HepG2 (cell line): ENCODE measurements around the gene PPIL6. TPM values are rescaled to one million over a fixed set of nuclear protein-coding genes. Genes with fewer than 3 reads are reported as not detected.

ENCODE experiments used
- ATAC-seq: fragments of 200-7000 bp; cut with Tn5 transposase; 3 replicates; pipeline ENCODE4 v1.9.1; 2020; ENCODE audit warnings: mild to moderate bottlenecking, moderate library complexity
- BruUV-seq: library from RNA; stranded (reverse); fragments of 400-500 nt; replicated peaks from 2 replicates; lab custom pipeline; 2021; lab: Mats Ljungman, UMichigan
- CTCF ChIA-PET: fragments of 300-600 bp; formaldehyde crosslinking; extraction: SDS; loops from one replicate; lab custom pipeline; 2021; ENCODE audit warnings: low total read pairs, inconsistent platforms, low intra/inter-chr PET ratio; lab: Yijun Ruan, JAX
- POLR2A ChIA-PET: fragments of 350-600 bp; sonication (Branson Sonifier 250); formaldehyde crosslinking; loops from one replicate; lab custom pipeline; 2020; ENCODE audit warnings: antibody characterized with exemption, inconsistent platforms; lab: Yijun Ruan, JAX
- DNase-seq: peaks from one replicate; pipeline ENCODE4 v3.0.0-alpha.2; 2015; ENCODE audit warnings: low spot score
- FAIRE-seq: peaks from 3 replicates; lab custom pipeline; 2011; peaks lifted over from hg19 to GRCh38; lab: Jason Lieb, UNC
- H2AFZ ChIP-seq: one replicate; pipeline ENCODE4 v1.6.1; 2011; ENCODE audit warnings: low read length, inconsistent platforms
- H3K27ac ChIP-seq: fragments of 300-600 bp; 3 replicates; pipeline ENCODE4 v1.8.0; 2011; ENCODE audit warnings: mixed run types, mild to moderate bottlenecking, mixed read lengths, low read length, inconsistent platforms; ENCODE audit not compliant: insufficient read depth; ENCODE audit errors: extremely low read length
- H3K27me3 ChIP-seq, 2 experiments: fragments of 200-600 bp in 1 of 2; 2 replicates in 1 of 2; 3 replicates in 1 of 2; pipeline versions ENCODE4 v1.6.0 to v1.8.0; 2011; ENCODE audit warnings: low read length in 2 of 2, mild to moderate bottlenecking in 2 of 2, moderate library complexity in 2 of 2, inconsistent platforms in 1 of 2; ENCODE audit not compliant: insufficient read depth in 2 of 2, control insufficient read depth in 1 of 2
- H3K36me3 ChIP-seq, 2 experiments: fragments of 200-600 bp in 1 of 2; replicated peaks in 1 of 2; 2 replicates in 1 of 2; 3 replicates in 1 of 2; pipeline versions ENCODE4 v1.5.1 to v1.8.0; 2011; ENCODE audit warnings: low read length in 2 of 2, inconsistent platforms in 1 of 2; ENCODE audit not compliant: insufficient read depth in 2 of 2, control insufficient read depth in 1 of 2
- H3K4me1 ChIP-seq: 2 replicates; pipeline ENCODE4 v1.5.1; 2012; ENCODE audit warnings: low read length, inconsistent platforms; ENCODE audit not compliant: insufficient read depth
- H3K4me2 ChIP-seq: 2 replicates; pipeline ENCODE4 v1.6.0; 2011; ENCODE audit warnings: low read depth, low read length, inconsistent platforms
- H3K4me3 ChIP-seq, 3 experiments: fragments of 200-600 bp in 1 of 3; sonication (generic), shearing (Covaris generic) in 1 of 3; replicated peaks in 1 of 3; 2 replicates each; pipeline ENCODE4 v1.5.1; 2011 to 2016; ENCODE audit warnings: low read length in 3 of 3, inconsistent platforms in 2 of 3, low read depth in 2 of 3, mild to moderate bottlenecking in 2 of 3, control low read depth in 1 of 3, mixed read lengths in 1 of 3; ENCODE audit not compliant: insufficient read depth in 1 of 3
- H3K79me2 ChIP-seq: one replicate; pipeline ENCODE4 v1.6.1; 2011; ENCODE audit warnings: low read length, inconsistent platforms; ENCODE audit not compliant: insufficient read depth
- H3K9ac ChIP-seq: 2 replicates; pipeline ENCODE4 v1.6.0; 2011; ENCODE audit warnings: mild to moderate bottlenecking, low read depth, low read length, inconsistent platforms; ENCODE audit not compliant: insufficient read depth
- H3K9me3 ChIP-seq: 2 replicates; pipeline ENCODE4 v1.5.1; 2012; ENCODE audit warnings: mild to moderate bottlenecking, low read length
- H4K20me1 ChIP-seq: 2 replicates; pipeline ENCODE4 v1.6.0; 2011; ENCODE audit warnings: inconsistent platforms, mild to moderate bottlenecking, low read length, moderate library complexity; ENCODE audit not compliant: insufficient read depth
- CCDC6 ChIP-seq: sonication (generic); formaldehyde crosslinking; IDR thresholded peaks from 2 replicates; pipeline ENCODE4 v1.8.1; 2022; ENCODE audit warnings: mild to moderate bottlenecking, missing genetic modification reagents, moderate library complexity
- ERF ChIP-seq: IDR thresholded peaks from 2 replicates; pipeline ENCODE4 v1.6.1; 2018; ENCODE audit warnings: missing biosample characterization, missing genetic modification reagents
- FOXP1 ChIP-seq, 2 experiments: fragments of 450-650 bp in 1 of 2; IDR thresholded peaks; 2 replicates each; pipeline ENCODE4 v1.6.1; 2017 to 2018; ENCODE audit warnings: antibody characterized with exemption in 1 of 2
- GATAD1 ChIP-seq: IDR thresholded peaks from 2 replicates; pipeline ENCODE4 v1.6.1; 2016; ENCODE audit warnings: missing genetic modification reagents, missing compliant biosample characterization
- HBP1 ChIP-seq: IDR thresholded peaks from 2 replicates; pipeline ENCODE4 v1.6.1; 2016; ENCODE audit warnings: low read depth, control low read depth
- RBM39 ChIP-seq: fragments of 200-400 bp; formaldehyde crosslinking; IDR thresholded peaks from one replicate; pipeline ENCODE4 v1.6.1; 2018; ENCODE audit warnings: antibody characterized with exemption, mild to moderate bottlenecking, low read depth, low read length; ENCODE audit not compliant: poor library complexity, severe bottlenecking
- SALL2 ChIP-seq: sonication (generic); formaldehyde crosslinking; IDR thresholded peaks from 2 replicates; pipeline ENCODE4 v1.8.1; 2023; ENCODE audit warnings: mild to moderate bottlenecking, missing genetic modification reagents, inconsistent platforms
- ZBTB2 ChIP-seq: sonication (generic); formaldehyde crosslinking; IDR thresholded peaks from 2 replicates; pipeline ENCODE4 v1.8.0; 2022; ENCODE audit warnings: low read depth, missing genetic modification reagents
- ZFYVE20 ChIP-seq: sonication (generic); formaldehyde crosslinking; IDR thresholded peaks from 2 replicates; pipeline ENCODE4 v1.8.0; 2023; ENCODE audit warnings: low read depth, mild to moderate bottlenecking, moderate library complexity, missing genetic modification reagents, borderline replicate concordance
- ZNF775 ChIP-seq: sonication (generic); formaldehyde crosslinking; IDR thresholded peaks from 2 replicates; pipeline ENCODE4 v1.4.0; 2020; ENCODE audit warnings: missing genetic modification reagents, mild to moderate bottlenecking, moderate library complexity, borderline replicate concordance
- WGBS: methylation state at CpG from one replicate; pipeline ENCODE4 v1.1.6; 2017; ENCODE audit warnings: low lambda C conversion rate; 5-methylcytosine and 5-hydroxymethylcytosine counted together
- in situ Hi-C: cut with HindIII; loops from 2 replicates; pipeline ENCODE4 v1.10.0; 2017; ENCODE audit warnings: low pct_unique_long_range_greater_than_20kb; ENCODE audit not compliant: extremely low pct_ligation_motif_present
- intact Hi-C: fragments of 100-400 bp; cut with micrococcal nuclease; formaldehyde crosslinking; loops from one replicate; pipeline ENCODE4 v1.10.0; 2022; ENCODE audit not compliant: unreplicated experiment
- polyA plus RNA-seq, 8 experiments: library from polyadenylated mRNA; depleted of rRNA in 3 of 8; stranded (reverse) in 7 of 8; unstranded in 1 of 8; fragments of >200 nt; fragmentation: Illumina TruSeq in 4 of 8; extraction: Trizol in 4 of 8; gene quantifications; 2 replicates each; pipeline versions ENCODE4 v1.2.1 to v1.2.3, GENCODE V29; 2011 to 2016; ENCODE audit warnings: low read depth in 4 of 8, missing spikeins in 1 of 8, mixed read lengths in 1 of 8; ENCODE audit not compliant: insufficient read depth in 1 of 8
- total RNA-seq, 5 experiments: library from RNA; depleted of rRNA; stranded (reverse); fragments of >200 nt; fragmentation: Illumina TruSeq; extraction: Trizol; gene quantifications; 2 replicates each; pipeline ENCODE4 v1.2.3, GENCODE V29; 2016; ENCODE audit warnings: low read depth in 1 of 5

PPIL6 gene
- total and polyA plus RNA-seq, 2 of the 13 experiments (the other 11 are each of a cell fraction or from before 2014, with no cell fraction given): 0.22 to 0.46 TPM

GRCh38 chr6:109469591-109470189 is 29.3 kb upstream of the PPIL6 start:
- 96% methylated on average over 5 of the region's 5 CpGs for WGBS
- ChIA-PET POLR2A (interaction anchor here (0.9 kb wide), 1 partner anchor 28 kb away, joined by 3 read pairs; no protein-coding TSS in a partner anchor), CTCF (no interaction called here)
- in situ Hi-C loops: no loop called here
- H3K4me1 ChIP-seq: no peaks in the 10 kb centered on the region
- DNase-seq: no peak
- H3K36me3 ChIP-seq: peaks cover 21 to 69% of the 10 kb centered on the region in 2 experiments; a peak in 4 of 5 replicates
- no peak overlapping the region for H3K4me2 ChIP-seq
- BruUV-seq: no TSS peak
- ATAC-seq: no peak
- no peaks in the 10 kb centered on the region for H3K79me2 ChIP-seq
- H3K9ac ChIP-seq: no peak overlapping the region
- no peak overlapping the region for H2AFZ ChIP-seq
- intact Hi-C loops: no loop called here
- FAIRE-seq: no peak
- H4K20me1 ChIP-seq: no peaks in the 10 kb centered on the region
- no peaks in the 10 kb centered on the region for H3K9me3 ChIP-seq
- H3K27me3 ChIP-seq: no peaks in the 10 kb centered on the region
- no peak overlapping the region for H3K27ac ChIP-seq
- no peak for TF ChIP-seq HBP1 (CRISPR knock-in tag)
- H3K4me3 ChIP-seq: no peak overlapping the region

- peaks cover 19 to 58% of the 10 kb centered on the region in 2 experiments; a peak in 4 of 5 replicates for H3K36me3 ChIP-seq
- POLR2A ChIA-PET: no interaction called here
- H3K27me3 ChIP-seq: no peaks in the 10 kb centered on the region
- H3K9me3 ChIP-seq: no peaks in the 10 kb centered on the region
- no peaks in the 10 kb centered on the region for H4K20me1 ChIP-seq
- in situ Hi-C loops: no loop called here
- no peak overlapping the region for H3K4me2 ChIP-seq
- TF ChIP-seq ZBTB2 (CRISPR knock-in tag) (no peak), GATAD1 (CRISPR knock-in tag) (no peak), FOXP1 (IDR thresholded peaks at IDR 0.05) (no peak), FOXP1 (CRISPR knock-in tag; IDR thresholded peaks at IDR 0.05) (no peak), ZNF775 (CRISPR knock-in tag) (no peak), ZFYVE20 (no peak), ERF (CRISPR knock-in tag) (no peak), CCDC6 (no peak), RBM39 (no peak), SALL2 (CRISPR knock-in tag) (no peak)
- TF ChIP-seq, all 625 proteins: peak for 0
- WGBS: 94% methylated on average over 6 of the region's 6 CpGs
- ATAC-seq: no peak
- no peak for FAIRE-seq
- Histone ChIP-seq H3K9ac (no peak overlapping the region), H3K79me2 (no peaks in the 10 kb centered on the region), H3K27ac (no peak overlapping the region), H2AFZ (no peak overlapping the region), H3K4me3 (no peak overlapping the region), H3K4me1 (no peaks in the 10 kb centered on the region)
- no peak for DNase-seq
- no TSS peak for BruUV-seq
- CTCF ChIA-PET: no interaction called here
- intact Hi-C loops: no loop called here
Measured at GRCh38 chr6:109467696-109468095, 27.3 kb upstream of the PPIL6 start.
